ENCODE results near the gene WDR59. TPM values are rescaled to one million over a fixed set of nuclear protein-coding genes. Genes with fewer than 3 reads are reported as not detected.

WDR59 gene
- total RNA-seq, 1 experiment from 2014 or later = 95.4 TPM

- Mint-ChIP-seq H3K27me3 (ENCODE audit: unreplicated experiment) (no peaks in the 10 kb centered on the region), H3K4me1 (ENCODE audit: low read depth, unreplicated experiment) (no peaks in the 10 kb centered on the region), H3K36me3 (ENCODE audit: insufficient read depth, unreplicated experiment) (peaks cover 5% of the 10 kb centered on the region), H3K9me3 (ENCODE audit: low read depth, unreplicated experiment) (no peaks in the 10 kb centered on the region), H3K27ac (ENCODE audit: unreplicated experiment) (no peak overlapping the region), H3K4me3 (ENCODE audit: low read depth, unreplicated experiment) (no peak overlapping the region)
- DNase-seq = no peak
- intact Hi-C loops (cut with micrococcal nuclease; ENCODE audit: unreplicated experiment) = no loop called here
- CTCF ChIA-PET = no interaction called here
- no TSS peak for BruUV-seq (replicated peaks)
- TF ChIP-seq CTCF (IDR thresholded peaks at IDR 0.05; ENCODE audit: unreplicated experiment) = no peak
Measured at GRCh38 chr16:74929636-74930035, 55.3 kb downstream of the WDR59 start.

GRCh38 chr16:74926805-74927204 lies 58.1 kb downstream of the WDR59 start:
- no peak for DNase-seq
- Mint-ChIP-seq H3K27ac (ENCODE audit: unreplicated experiment) (no peak overlapping the region), H3K36me3 (ENCODE audit: insufficient read depth, unreplicated experiment) (peaks cover 9% of the 10 kb centered on the region), H3K4me3 (ENCODE audit: low read depth, unreplicated experiment) (no peak overlapping the region), H3K9me3 (ENCODE audit: low read depth, unreplicated experiment) (no peaks in the 10 kb centered on the region), H3K27me3 (ENCODE audit: unreplicated experiment) (no peaks in the 10 kb centered on the region), H3K4me1 (ENCODE audit: low read depth, unreplicated experiment) (no peaks in the 10 kb centered on the region)
- CTCF ChIA-PET = no interaction called here
- no peak for TF ChIP-seq CTCF (IDR thresholded peaks at IDR 0.05; ENCODE audit: unreplicated experiment)
- no TSS peak for BruUV-seq (replicated peaks)
- intact Hi-C loops (cut with micrococcal nuclease; ENCODE audit: unreplicated experiment) = no loop called here

GRCh38 chr16:74923766-74924460 lies 61.0 kb downstream of the WDR59 start:
- BruUV-seq (replicated peaks) = no TSS peak
- no peaks in the 10 kb centered on the region for H3K27me3 Mint-ChIP-seq (ENCODE audit: unreplicated experiment)
- H3K27ac Mint-ChIP-seq (ENCODE audit: unreplicated experiment) = no peak overlapping the region
- intact Hi-C loops (cut with micrococcal nuclease; ENCODE audit: unreplicated experiment) = no loop called here
- no peak overlapping the region for H3K4me3 Mint-ChIP-seq (ENCODE audit: low read depth, unreplicated experiment)
- no peaks in the 10 kb centered on the region for H3K4me1 Mint-ChIP-seq (ENCODE audit: low read depth, unreplicated experiment)
- DNase-seq = no peak
- H3K9me3 Mint-ChIP-seq (ENCODE audit: low read depth, unreplicated experiment) = no peaks in the 10 kb centered on the region
- no peak for TF ChIP-seq CTCF (IDR thresholded peaks at IDR 0.05; ENCODE audit: unreplicated experiment)
- CTCF ChIA-PET = no interaction called here
- peaks cover 27% of the 10 kb centered on the region for H3K36me3 Mint-ChIP-seq (ENCODE audit: insufficient read depth, unreplicated experiment)

- no peak overlapping the region for H3K4me3 Mint-ChIP-seq (ENCODE audit: low read depth, unreplicated experiment)
- peaks cover 26% of the 10 kb centered on the region for H3K36me3 Mint-ChIP-seq (ENCODE audit: insufficient read depth, unreplicated experiment)
- no peaks in the 10 kb centered on the region for H3K9me3 Mint-ChIP-seq (ENCODE audit: low read depth, unreplicated experiment)
- H3K27ac Mint-ChIP-seq (ENCODE audit: unreplicated experiment) = no peak overlapping the region
- H3K27me3 Mint-ChIP-seq (ENCODE audit: unreplicated experiment) = no peaks in the 10 kb centered on the region
- no peak for DNase-seq
- TF ChIP-seq CTCF (IDR thresholded peaks at IDR 0.05; ENCODE audit: unreplicated experiment) = no peak
- intact Hi-C loops (cut with micrococcal nuclease; ENCODE audit: unreplicated experiment) = no loop called here
- CTCF ChIA-PET = no interaction called here
- no peaks in the 10 kb centered on the region for H3K4me1 Mint-ChIP-seq (ENCODE audit: low read depth, unreplicated experiment)
- BruUV-seq (replicated peaks) = no TSS peak
Measured at GRCh38 chr16:74922150-74923138, 62.5 kb downstream of the WDR59 start.

All from Calu3 (cell line).